Measurements from ENCODE around the gene EIF2S1. TPM values are rescaled to one million over a fixed set of nuclear protein-coding genes. Genes with fewer than 3 reads are reported as not detected.

The EIF2S1 gene
- total and polyA plus RNA-seq, 4 donors, result 32.3 to 84.6 (median 70.1) TPM

DNA sequence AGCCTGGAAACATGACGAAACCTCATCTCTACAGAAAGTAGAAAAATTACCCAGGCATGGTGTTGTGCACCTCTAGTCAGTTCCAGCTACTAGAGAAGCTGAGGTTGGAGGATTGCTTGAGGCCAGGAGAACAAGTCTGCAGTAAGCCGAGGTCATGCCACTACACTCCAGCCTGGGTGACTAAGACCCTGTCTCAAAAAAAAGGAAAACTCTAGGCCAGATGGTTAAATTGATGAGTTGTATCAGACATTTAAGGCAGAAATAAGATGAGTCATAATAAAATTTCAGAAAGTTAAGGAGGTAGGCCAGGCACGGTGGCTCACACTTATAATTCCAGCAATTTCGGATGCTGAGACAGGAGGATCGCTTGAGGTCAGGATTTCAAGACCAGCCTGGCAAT is 10.7 kb downstream of the EIF2S1 start:
- DNase-seq (ENCODE audit: low spot score), result no peak
- WGBS, result 96% methylated on average over 5 of the region's 5 CpGs
- Histone ChIP-seq H3K4me3 (ENCODE audit: low read depth in 1 of 3, low read length in 3 of 3) (no peak overlapping the region), H3K9me3 (ENCODE audit: control insufficient read depth in 4 of 4, low read length in 3 of 4) (no peaks in the 10 kb centered on the region), H3K9ac (ENCODE audit: low read depth in 1 of 2, low read length in 2 of 2) (no peak overlapping the region), H3K36me3 (ENCODE audit: control insufficient read depth in 4 of 4, insufficient read depth in 3 of 4, low read depth in 1 of 4, low read length in 3 of 4) (peaks cover 6 to 60% (median 47%) of the 10 kb centered on the region in 4 donors), H3K27ac (ENCODE audit: low read depth in 1 of 2, low read length in 2 of 2) (no peak overlapping the region), H3K4me1 (ENCODE audit: control insufficient read depth in 4 of 4, insufficient read depth in 4 of 4, low read length in 3 of 4) (no peaks in the 10 kb centered on the region), H3K27me3 (ENCODE audit: control insufficient read depth in 4 of 4, insufficient read depth in 4 of 4, low read length in 3 of 4) (no peaks in the 10 kb centered on the region)
- TF ChIP-seq JUND (IDR thresholded peaks at IDR 0.05), result no peak
- TF ChIP-seq HNF4A (conservative IDR thresholded peaks at IDR 0.05), result no peak
- TF ChIP-seq RAD21 (IDR thresholded peaks at IDR 0.05), result no peak
- TF ChIP-seq TAF1 (conservative IDR thresholded peaks at IDR 0.05), result no peak
- TF ChIP-seq SP1 (IDR thresholded peaks at IDR 0.05), result no peak
- no peak for TF ChIP-seq HNF4G (IDR thresholded peaks at IDR 0.05)
- TF ChIP-seq GABPA (IDR thresholded peaks at IDR 0.05 in 1 of 2, conservative IDR thresholded peaks at IDR 0.05 in 1 of 2), result no peak
- TF ChIP-seq, protein P1, sequence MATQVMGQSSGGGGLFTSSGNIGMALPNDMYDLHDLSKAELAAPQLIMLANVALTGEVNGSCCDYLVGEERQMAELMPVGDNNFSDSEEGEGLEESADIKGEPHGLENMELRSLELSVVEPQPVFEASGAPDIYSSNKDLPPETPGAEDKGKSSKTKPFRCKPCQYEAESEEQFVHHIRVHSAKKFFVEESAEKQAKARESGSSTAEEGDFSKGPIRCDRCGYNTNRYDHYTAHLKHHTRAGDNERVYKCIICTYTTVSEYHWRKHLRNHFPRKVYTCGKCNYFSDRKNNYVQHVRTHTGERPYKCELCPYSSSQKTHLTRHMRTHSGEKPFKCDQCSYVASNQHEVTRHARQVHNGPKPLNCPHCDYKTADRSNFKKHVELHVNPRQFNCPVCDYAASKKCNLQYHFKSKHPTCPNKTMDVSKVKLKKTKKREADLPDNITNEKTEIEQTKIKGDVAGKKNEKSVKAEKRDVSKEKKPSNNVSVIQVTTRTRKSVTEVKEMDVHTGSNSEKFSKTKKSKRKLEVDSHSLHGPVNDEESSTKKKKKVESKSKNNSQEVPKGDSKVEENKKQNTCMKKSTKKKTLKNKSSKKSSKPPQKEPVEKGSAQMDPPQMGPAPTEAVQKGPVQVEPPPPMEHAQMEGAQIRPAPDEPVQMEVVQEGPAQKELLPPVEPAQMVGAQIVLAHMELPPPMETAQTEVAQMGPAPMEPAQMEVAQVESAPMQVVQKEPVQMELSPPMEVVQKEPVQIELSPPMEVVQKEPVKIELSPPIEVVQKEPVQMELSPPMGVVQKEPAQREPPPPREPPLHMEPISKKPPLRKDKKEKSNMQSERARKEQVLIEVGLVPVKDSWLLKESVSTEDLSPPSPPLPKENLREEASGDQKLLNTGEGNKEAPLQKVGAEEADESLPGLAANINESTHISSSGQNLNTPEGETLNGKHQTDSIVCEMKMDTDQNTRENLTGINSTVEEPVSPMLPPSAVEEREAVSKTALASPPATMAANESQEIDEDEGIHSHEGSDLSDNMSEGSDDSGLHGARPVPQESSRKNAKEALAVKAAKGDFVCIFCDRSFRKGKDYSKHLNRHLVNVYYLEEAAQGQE (IDR thresholded peaks at IDR 0.05), result no peak
- no peak for TF ChIP-seq FOXA1 (IDR thresholded peaks at IDR 0.05)
- no peak for TF ChIP-seq NR2F2 (IDR thresholded peaks at IDR 0.05)
- TF ChIP-seq, protein P2, sequence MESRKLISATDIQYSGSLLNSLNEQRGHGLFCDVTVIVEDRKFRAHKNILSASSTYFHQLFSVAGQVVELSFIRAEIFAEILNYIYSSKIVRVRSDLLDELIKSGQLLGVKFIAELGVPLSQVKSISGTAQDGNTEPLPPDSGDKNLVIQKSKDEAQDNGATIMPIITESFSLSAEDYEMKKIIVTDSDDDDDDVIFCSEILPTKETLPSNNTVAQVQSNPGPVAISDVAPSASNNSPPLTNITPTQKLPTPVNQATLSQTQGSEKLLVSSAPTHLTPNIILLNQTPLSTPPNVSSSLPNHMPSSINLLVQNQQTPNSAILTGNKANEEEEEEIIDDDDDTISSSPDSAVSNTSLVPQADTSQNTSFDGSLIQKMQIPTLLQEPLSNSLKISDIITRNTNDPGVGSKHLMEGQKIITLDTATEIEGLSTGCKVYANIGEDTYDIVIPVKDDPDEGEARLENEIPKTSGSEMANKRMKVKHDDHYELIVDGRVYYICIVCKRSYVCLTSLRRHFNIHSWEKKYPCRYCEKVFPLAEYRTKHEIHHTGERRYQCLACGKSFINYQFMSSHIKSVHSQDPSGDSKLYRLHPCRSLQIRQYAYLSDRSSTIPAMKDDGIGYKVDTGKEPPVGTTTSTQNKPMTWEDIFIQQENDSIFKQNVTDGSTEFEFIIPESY (IDR thresholded peaks at IDR 0.05), result no peak
- no peak for TF ChIP-seq RXRA (IDR thresholded peaks at IDR 0.05)
- TF ChIP-seq, protein P3, sequence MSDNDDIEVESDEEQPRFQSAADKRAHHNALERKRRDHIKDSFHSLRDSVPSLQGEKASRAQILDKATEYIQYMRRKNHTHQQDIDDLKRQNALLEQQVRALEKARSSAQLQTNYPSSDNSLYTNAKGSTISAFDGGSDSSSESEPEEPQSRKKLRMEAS (IDR thresholded peaks at IDR 0.05), result no peak

DNA sequence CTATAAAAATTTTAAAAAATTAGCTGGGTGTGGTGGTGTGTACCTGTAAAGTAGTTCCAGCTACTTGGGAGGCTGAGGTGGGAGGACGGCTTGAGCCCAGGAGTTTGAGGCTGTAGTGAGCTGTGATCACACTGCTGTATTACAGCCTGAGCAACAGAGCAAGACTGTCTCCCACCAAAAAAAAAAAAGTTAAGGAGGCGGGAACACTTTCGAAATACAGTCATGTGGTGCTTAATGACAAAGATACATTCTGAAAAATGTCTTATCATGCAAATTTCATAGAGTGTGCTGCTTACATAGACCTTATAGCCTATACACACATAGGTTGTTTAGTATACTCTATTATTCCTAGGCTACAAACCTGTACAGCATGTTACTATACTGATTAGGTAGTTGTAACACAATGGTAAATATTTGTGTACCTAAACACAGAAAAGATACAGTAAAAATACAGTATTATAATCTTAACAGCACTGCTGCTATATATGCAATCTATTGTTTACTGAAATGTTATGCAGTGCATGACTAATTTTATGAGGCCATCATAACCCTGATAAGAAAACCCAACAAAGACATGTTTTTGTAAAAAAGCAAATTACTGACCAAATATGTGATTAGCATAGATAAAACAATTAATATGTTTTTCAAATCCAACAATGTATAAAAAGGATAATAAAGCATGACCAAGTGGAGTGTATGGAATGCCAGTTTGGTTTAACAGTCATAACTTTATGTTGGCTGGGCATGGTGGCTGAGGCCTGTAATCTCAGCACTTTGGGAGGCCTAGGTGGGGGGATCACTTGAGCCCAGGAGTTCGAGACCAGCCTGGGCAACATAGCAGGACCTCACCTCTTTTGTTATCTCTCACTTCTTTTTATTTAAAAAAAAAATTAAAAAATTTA is 11.4 kb downstream of the EIF2S1 start:
- H3K36me3 ChIP-seq (ENCODE audit: control insufficient read depth in 4 of 4, insufficient read depth in 3 of 4, low read depth in 1 of 4, low read length in 3 of 4), result peaks cover 6 to 60% (median 46%) of the 10 kb centered on the region in 4 donors
- no peak for DNase-seq (ENCODE audit: low spot score)
- H3K9ac ChIP-seq (ENCODE audit: low read depth in 1 of 2, low read length in 2 of 2), result no peak overlapping the region
- H3K27ac ChIP-seq (ENCODE audit: low read depth in 1 of 2, low read length in 2 of 2), result no peak overlapping the region
- no peaks in the 10 kb centered on the region for H3K27me3 ChIP-seq (ENCODE audit: control insufficient read depth in 4 of 4, insufficient read depth in 4 of 4, low read length in 3 of 4)
- 97% methylated on average over 4 of the region's 4 CpGs for WGBS
- no peaks in the 10 kb centered on the region for H3K4me1 ChIP-seq (ENCODE audit: control insufficient read depth in 4 of 4, insufficient read depth in 4 of 4, low read length in 3 of 4)
- no peak overlapping the region for H3K4me3 ChIP-seq (ENCODE audit: low read depth in 1 of 3, low read length in 3 of 3)
- no peaks in the 10 kb centered on the region for H3K9me3 ChIP-seq (ENCODE audit: control insufficient read depth in 4 of 4, low read length in 3 of 4)
- no peak for TF ChIP-seq SP1 (IDR thresholded peaks at IDR 0.05)
- no peak for TF ChIP-seq FOXA2 (IDR thresholded peaks at IDR 0.05)
- no peak for TF ChIP-seq FOXA1 (IDR thresholded peaks at IDR 0.05)
- TF ChIP-seq, protein P3 (IDR thresholded peaks at IDR 0.05), result no peak
- no peak for TF ChIP-seq GABPA (IDR thresholded peaks at IDR 0.05 in 1 of 2, conservative IDR thresholded peaks at IDR 0.05 in 1 of 2)
- TF ChIP-seq YY1 (IDR thresholded peaks at IDR 0.05), result no peak
- TF ChIP-seq RAD21 (IDR thresholded peaks at IDR 0.05), result no peak
- no peak for TF ChIP-seq RXRA (IDR thresholded peaks at IDR 0.05)
- TF ChIP-seq JUND (IDR thresholded peaks at IDR 0.05), result no peak
- no peak for TF ChIP-seq TAF1 (conservative IDR thresholded peaks at IDR 0.05)
- TF ChIP-seq, protein P2 (IDR thresholded peaks at IDR 0.05), result no peak
- TF ChIP-seq, protein P4, sequence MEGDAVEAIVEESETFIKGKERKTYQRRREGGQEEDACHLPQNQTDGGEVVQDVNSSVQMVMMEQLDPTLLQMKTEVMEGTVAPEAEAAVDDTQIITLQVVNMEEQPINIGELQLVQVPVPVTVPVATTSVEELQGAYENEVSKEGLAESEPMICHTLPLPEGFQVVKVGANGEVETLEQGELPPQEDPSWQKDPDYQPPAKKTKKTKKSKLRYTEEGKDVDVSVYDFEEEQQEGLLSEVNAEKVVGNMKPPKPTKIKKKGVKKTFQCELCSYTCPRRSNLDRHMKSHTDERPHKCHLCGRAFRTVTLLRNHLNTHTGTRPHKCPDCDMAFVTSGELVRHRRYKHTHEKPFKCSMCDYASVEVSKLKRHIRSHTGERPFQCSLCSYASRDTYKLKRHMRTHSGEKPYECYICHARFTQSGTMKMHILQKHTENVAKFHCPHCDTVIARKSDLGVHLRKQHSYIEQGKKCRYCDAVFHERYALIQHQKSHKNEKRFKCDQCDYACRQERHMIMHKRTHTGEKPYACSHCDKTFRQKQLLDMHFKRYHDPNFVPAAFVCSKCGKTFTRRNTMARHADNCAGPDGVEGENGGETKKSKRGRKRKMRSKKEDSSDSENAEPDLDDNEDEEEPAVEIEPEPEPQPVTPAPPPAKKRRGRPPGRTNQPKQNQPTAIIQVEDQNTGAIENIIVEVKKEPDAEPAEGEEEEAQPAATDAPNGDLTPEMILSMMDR (IDR thresholded peaks at IDR 0.05; ENCODE audit: low read depth, low read length, missing input control), result no peak
- no peak for TF ChIP-seq HNF4G (IDR thresholded peaks at IDR 0.05)

Data from liver (tissue), 9 donors.